Stimulated activated naive CD8-positive, alpha-beta T cell treated with anti-CD3 and anti-CD28 coated beads, Interleukin-15, amount 100 ng/mL, for 72 hours (primary cell): ENCODE results near the gene NEU1.
"Not testable (repeated sequence)": the region's sequence is repeated elsewhere in the genome, so short reads cannot be mapped to it uniquely, and the experiment has no call there.

Experiments used
- ATAC-seq: fragments of 150-1000 bp; cut with Tn5 transposase; 2 replicates; pipeline ENCODE4 v1.10.0; 2021; ENCODE audit warnings: mild to moderate bottlenecking, moderate library complexity
- DNase-seq, 2 donors: peaks; one replicate each; pipeline ENCODE4 v3.0.0; 2021 to 2022
- H3K27ac Mint-ChIP-seq, 2 donors: one replicate each; pipeline ENCODE4 v1.8.0; 2022; ENCODE audit warnings: mild to moderate bottlenecking in 2 of 2, mixed read lengths in 2 of 2, moderate library complexity in 2 of 2
- H3K27me3 Mint-ChIP-seq: one replicate; pipeline ENCODE4 v1.8.0; 2022; ENCODE audit warnings: mixed read lengths
- H3K4me1 Mint-ChIP-seq: one replicate; pipeline ENCODE4 v1.8.0; 2022; ENCODE audit warnings: mild to moderate bottlenecking, mixed read lengths
- H3K4me3 Mint-ChIP-seq, 2 donors: one replicate each; pipeline ENCODE4 v1.8.0; 2022; ENCODE audit warnings: mild to moderate bottlenecking in 2 of 2, mixed read lengths in 2 of 2, moderate library complexity in 1 of 2
- H3K9me3 Mint-ChIP-seq, 2 donors: one replicate each; pipeline ENCODE4 v1.8.0; 2022; ENCODE audit warnings: mixed read lengths in 2 of 2

Gene NEU1

DNA sequence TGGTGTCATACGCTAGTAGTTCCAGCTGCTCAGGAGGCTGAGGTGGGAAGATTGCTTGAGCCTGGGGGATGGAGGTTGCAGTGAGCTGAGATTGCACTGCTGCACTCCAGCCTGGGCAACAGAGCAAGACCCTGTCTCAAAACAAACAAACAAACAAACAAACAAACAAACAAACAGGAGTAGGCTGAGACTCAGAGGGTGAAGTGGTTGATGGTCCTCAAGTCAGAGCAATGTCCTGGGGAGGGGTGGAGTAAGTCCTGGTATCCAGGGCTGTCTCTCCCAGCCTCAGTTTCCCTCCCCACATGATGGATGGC is 6.0 kb upstream of the NEU1 start:
- not testable (repeated sequence) for DNase-seq, ATAC-seq, H3K27me3 Mint-ChIP-seq, H3K9me3 Mint-ChIP-seq, H3K27ac Mint-ChIP-seq, H3K4me3 Mint-ChIP-seq
- peaks cover 14% of the 10 kb centered on the region for H3K4me1 Mint-ChIP-seq

DNA sequence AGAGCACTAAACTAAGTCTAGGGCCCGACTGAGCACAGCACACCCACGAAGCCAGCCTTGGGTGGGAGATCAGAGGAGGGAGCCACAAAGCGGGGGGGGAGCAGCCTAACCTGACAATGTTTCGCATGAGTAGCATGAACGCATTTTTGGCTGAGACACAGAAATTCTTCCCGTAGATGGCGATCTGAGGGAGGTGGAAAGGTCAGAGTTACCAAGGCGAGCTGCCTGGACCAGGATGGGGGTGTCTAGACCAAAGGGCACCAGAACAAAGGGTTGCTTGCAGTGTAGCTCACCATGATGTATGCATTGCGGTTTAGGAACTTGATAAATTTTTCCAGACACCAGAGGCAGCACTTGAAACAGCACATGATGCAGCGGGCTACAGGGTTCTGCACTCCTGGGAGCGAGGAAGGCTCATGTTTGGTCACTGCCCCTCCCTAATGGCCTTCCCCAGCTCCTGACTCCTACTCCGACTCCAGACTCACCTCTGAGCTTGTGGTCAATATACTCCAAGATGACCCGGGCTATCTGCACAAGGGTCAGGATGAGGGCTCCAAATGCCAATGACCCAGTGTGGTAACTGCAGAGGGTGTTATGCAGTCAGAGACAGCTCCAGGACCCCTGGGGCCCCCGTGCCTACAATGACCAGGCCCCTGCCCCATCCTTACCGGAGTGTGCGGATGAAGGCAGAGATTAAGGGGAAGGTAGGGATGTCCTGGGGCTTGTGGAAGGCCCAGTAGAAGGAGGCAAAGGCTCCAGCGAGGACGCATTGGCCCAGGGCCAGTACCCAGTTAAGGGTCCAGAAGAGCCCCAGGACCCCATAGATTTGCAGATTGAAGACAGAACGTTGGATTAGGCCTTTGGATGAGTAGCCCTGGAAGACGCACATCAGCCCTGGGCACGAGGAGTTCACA is 2.8 kb upstream of the NEU1 start:
- H3K27ac Mint-ChIP-seq = peak overlapping the region in 1 of 2 donors; percentile 72
- no peak for ATAC-seq
- H3K4me1 Mint-ChIP-seq = peaks cover 34% of the 10 kb centered on the region
- no peaks in the 10 kb centered on the region for H3K9me3 Mint-ChIP-seq
- H3K4me3 Mint-ChIP-seq = no peak overlapping the region
- DNase-seq = no peak
- H3K27me3 Mint-ChIP-seq = no peaks in the 10 kb centered on the region

DNA sequence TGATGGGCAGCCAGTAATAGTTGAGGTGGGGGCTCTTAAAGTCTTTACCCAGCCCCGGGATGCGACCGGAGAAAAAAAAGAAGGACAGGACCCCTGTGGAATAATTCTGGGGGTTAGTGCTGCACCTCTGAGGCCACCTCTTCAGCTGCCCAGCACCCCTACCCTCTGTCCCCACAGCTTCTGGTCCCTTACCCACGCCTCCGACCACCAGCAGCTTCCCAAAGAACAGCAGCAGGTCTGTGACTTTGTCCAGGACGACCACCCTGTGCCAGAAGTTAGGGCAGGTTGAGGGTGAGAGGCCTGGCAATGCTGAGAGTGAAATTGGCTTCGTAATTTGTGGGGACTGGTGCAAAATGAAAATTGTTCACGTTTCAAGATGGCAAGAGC is 2.2 kb upstream of the NEU1 start:
- Mint-ChIP-seq H3K4me3 (no peak overlapping the region), H3K27ac (no peak overlapping the region), H3K27me3 (no peaks in the 10 kb centered on the region), H3K4me1 (peaks cover 34% of the 10 kb centered on the region), H3K9me3 (no peaks in the 10 kb centered on the region)
- ATAC-seq (no peak), DNase-seq (no peak)

DNA sequence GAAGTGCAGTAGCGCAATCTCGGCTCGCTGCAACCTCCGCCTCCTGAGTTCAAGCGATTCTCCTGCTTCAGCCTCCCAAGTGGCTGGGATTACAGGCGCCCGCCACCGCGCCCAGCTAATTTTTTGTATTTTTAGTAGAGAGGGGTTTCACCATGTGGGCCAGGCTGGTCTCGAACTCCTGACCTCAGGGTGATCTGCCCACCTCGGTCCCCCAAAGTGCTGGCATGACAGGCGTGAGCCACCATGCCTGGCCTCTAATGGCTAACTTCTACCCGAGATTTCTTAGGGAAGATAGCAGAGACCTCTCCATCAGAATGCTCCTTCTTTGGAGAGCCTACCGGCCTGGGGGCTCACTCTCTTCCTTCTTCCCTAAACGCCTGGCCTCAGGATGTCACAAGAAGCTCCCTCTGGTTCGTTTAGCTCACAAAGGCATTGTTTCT is 1.5 kb upstream of the NEU1 start:
- peaks cover 34% of the 10 kb centered on the region for H3K4me1 Mint-ChIP-seq
- peak overlapping the region; percentile 97 to 99 for H3K27ac Mint-ChIP-seq
- ATAC-seq, H3K9me3 Mint-ChIP-seq, H3K27me3 Mint-ChIP-seq, DNase-seq: not testable (repeated sequence)
- H3K4me3 Mint-ChIP-seq = peak overlapping the region; percentile 95 to 99

DNA sequence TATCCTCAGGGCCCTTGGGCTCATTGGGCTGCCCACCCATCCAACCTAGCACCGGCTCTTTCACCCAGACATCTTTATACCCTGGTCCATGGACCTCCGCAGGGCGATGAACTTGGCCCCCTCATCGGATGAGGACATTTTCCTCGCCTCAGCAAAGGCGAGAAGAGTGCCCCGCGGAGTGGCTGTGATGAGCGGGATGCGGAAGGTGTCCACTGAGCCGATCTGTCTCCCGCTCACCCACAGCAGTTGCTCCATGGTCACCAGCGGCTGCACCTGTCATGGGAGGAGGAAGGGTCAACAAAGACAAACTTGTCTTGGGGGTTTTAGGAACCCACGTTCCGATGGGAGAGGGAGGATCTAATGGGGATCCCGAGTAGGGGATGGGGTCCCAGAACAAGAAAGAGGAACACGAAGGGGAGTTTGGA is 690 bp downstream of the NEU1 start:
- no peaks in the 10 kb centered on the region for H3K9me3 Mint-ChIP-seq
- peaks cover 34% of the 10 kb centered on the region for H3K4me1 Mint-ChIP-seq
- ATAC-seq = no peak
- H3K27me3 Mint-ChIP-seq = no peaks in the 10 kb centered on the region
- H3K4me3 Mint-ChIP-seq = peak overlapping the region; percentile 95 to 99
- peak overlapping the region; percentile 97 to 99 for H3K27ac Mint-ChIP-seq
- DNase-seq = no peak

DNA sequence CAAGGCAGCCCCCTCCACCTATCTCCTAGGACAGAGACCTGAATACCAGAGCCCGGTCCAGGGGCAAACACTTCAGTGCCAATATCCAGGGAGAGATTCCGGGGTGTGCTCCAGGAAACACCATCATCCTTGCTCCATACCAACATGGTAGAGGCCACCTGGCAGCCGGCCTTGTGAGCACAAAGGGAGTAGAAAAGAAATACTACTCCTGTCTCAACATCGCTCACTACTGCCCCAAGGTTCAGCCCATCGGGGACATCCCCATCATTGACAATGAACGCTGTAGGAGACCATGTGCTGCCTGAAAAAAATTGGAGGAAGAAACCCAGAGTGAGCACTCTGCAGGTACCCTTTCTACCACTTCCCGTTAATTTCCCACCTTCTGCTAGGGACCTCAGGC is 1.5 kb downstream of the NEU1 start:
- H3K27me3 Mint-ChIP-seq = no peaks in the 10 kb centered on the region
- no peaks in the 10 kb centered on the region for H3K9me3 Mint-ChIP-seq
- peak overlapping the region in 1 of 2 donors; percentile 55 for H3K27ac Mint-ChIP-seq
- ATAC-seq (no peak), DNase-seq (no peak)
- H3K4me1 Mint-ChIP-seq = peaks cover 34% of the 10 kb centered on the region
- no peak overlapping the region for H3K4me3 Mint-ChIP-seq

DNA sequence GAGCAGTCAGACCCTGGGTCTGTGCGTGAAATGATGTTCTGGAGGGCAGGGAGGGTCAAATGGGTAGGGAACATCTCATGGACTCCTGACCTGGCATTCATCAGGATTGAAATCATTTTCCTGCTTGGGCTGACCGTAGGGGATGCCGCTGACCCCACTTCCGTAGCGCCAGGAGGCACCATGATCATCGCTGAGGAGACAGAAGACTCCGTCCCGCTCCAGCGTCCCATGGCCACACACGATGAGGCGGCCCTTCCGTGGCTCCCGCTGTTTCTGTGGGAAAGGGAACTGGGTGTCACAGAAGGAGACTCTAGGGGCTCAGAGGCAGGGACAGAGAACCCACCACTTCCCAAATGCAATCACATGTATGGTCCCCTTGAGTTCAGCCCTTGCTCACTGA is 2.3 kb downstream of the NEU1 start:
- Mint-ChIP-seq H3K4me3 (no peak overlapping the region), H3K4me1 (peaks cover 34% of the 10 kb centered on the region), H3K9me3 (no peaks in the 10 kb centered on the region), H3K27me3 (no peaks in the 10 kb centered on the region), H3K27ac (no peak overlapping the region)
- DNase-seq (no peak), ATAC-seq (no peak)

DNA sequence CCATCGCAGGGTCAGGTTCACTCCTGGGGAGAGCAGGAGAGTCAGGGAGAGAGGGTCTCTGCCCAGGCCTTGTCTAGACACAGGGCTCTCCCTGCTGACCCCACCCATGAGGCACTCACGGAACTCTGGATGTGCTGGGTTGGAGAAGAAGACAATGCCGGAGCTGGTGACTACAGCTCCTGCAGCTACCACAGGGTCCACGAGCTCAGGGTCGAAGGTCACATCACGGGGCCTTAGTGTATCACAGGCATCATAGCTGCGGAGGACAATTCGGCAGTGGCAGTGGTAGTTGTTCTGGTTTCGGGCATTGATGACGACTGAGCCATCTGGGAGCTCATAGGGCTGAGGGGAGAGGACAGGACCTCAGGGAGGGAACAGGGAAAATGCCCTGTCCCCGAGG is 2.7 kb downstream of the NEU1 start:
- H3K27me3 Mint-ChIP-seq = no peaks in the 10 kb centered on the region
- no peak overlapping the region for H3K27ac Mint-ChIP-seq
- ATAC-seq (no peak), DNase-seq (no peak)
- H3K4me1 Mint-ChIP-seq = peaks cover 30% of the 10 kb centered on the region
- no peaks in the 10 kb centered on the region for H3K9me3 Mint-ChIP-seq
- H3K4me3 Mint-ChIP-seq = no peak overlapping the region

DNA sequence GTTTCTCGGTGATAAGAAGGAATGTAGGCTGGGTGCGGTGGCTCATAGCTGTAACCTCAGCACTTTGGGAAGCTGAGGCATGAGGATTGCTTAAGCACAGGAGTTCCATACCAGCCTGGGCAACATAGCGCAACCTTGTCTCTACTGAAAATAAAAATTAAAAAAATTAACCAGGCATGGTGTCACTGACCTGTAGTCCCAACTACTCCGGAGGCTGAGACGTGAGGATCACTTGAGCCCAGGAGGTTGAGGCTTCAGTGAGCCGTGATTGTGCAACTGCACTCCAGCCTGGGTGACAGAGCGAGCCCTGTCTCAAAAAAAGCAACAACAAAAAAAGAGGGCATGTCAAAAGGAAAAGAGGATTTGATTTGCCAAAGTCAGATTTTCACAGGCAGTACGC is 3.9 kb downstream of the NEU1 start:
- Mint-ChIP-seq H3K4me3 (no peak overlapping the region), H3K9me3 (no peaks in the 10 kb centered on the region), H3K4me1 (peaks cover 20% of the 10 kb centered on the region), H3K27ac (no peak overlapping the region), H3K27me3 (no peaks in the 10 kb centered on the region)
- ATAC-seq (no peak), DNase-seq (no peak)

DNA sequence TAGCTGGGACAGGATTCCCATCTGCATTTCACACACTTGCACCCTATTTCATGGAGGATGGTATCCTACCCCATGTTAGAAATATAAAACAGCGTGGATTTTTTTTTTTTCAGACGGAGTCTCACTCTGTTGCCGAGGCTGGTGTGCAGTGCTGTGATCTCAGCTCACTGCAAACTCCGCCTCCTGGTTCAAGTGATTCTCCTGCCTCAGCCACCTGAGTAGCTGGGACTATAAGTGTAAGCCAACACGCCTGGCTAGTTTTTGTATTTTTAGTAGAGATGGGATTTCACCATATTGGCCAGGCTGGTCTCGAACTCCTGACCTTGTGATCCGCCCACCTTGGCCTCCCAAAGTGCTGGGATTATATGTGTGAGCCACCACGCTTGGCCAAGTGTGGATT is 4.8 kb downstream of the NEU1 start:
- not testable (repeated sequence) for H3K27me3 Mint-ChIP-seq, ATAC-seq, H3K4me3 Mint-ChIP-seq, DNase-seq, H3K9me3 Mint-ChIP-seq
- Mint-ChIP-seq H3K27ac (peak overlapping the region in 1 of 2 donors; percentile 24), H3K4me1 (peaks cover 18% of the 10 kb centered on the region)

DNA sequence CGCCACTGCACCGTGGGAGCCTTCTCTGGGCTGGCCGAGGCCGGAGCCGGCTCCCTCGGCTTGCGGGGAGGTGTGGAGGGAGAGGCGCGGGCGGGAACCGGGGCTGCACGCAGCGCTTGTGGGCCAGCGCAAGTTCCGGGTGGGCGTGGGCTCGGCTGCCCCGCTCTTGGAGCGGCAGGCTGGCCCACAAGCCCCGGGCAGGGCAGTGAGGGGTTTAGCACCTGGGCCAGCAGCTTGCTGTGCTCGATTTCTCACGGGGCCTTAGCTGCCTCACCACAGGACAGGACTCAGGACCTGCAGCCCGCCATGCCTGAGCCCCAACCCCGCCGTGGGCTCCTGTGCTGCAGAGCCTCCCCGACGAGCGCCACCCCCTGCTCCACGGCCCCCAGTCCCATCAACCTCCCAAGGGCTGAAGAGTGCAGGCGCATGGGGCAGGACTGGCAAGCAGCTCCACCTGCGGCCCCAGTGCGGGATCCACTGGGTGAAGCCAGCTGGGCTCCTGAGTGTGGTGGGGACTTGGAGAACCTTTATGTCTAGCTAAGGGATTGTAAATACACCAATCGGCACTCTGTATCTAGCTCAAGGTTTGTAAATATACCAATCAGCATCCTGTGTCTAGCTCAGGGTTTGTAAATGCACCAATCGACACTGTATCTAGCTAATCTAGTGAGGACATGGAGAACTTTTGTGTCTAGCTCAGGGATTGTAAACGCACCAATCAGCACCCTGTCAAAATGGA is 10.5 kb downstream of the NEU1 start:
- not testable (repeated sequence) for H3K27me3 Mint-ChIP-seq, H3K9me3 Mint-ChIP-seq, H3K4me3 Mint-ChIP-seq, H3K4me1 Mint-ChIP-seq, DNase-seq, ATAC-seq, H3K27ac Mint-ChIP-seq

DNA sequence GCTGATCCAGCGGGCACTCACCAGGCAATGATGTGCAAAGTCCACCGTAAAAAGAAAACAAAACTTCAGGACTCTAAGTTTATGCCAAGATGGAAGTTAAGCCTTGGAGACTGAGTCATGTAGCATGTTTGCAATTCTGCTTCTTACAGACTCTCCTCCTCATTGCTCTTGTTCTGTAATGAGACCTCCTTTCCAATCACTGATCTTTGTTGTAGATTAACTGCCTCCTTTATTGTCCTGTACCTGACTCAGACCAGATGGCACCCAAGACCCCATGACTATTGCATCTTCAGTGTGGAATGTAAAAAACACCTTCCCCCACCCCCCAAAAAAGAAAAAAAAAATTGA is 11.2 kb downstream of the NEU1 start:
- Mint-ChIP-seq H3K9me3 (no peaks in the 10 kb centered on the region), H3K27me3 (no peaks in the 10 kb centered on the region), H3K4me1 (no peaks in the 10 kb centered on the region), H3K4me3 (no peak overlapping the region), H3K27ac (no peak overlapping the region)
- ATAC-seq (no peak), DNase-seq (no peak)

DNA sequence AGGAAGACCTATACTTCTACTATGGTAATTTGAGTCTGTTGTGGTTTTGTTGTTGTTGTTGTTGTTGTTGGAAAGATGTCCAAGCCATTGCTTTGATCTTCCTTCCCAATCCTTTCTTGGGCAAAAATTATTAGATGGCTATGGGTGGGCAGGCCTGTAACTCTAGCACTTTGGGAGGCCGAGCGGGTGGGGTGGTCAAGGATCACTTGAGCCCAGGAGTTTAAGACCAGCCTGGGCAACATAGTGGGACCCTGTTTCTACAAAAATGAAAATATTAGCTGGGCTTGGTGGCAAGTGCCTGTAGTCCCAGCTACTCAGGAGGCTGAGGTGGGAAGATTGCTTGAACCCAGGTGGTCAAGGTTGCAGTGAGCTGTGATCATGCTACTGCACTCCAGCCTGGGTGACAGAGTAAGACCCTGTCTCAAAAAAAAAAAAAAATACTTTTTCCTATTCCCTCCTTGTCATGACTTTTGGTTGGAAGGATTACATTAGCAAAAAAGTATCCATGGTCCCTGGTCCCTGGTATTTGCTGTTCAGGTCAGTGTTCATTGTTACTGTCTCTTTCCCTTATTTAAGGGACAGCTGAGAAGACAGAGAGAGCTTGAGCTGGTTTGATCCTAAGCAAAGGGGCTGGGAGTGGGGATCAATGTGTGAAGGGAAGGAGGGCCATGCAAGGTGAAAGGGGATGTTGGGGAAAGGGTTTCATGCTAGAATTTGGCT is 11.7 kb downstream of the NEU1 start:
- H3K9me3 Mint-ChIP-seq = no peaks in the 10 kb centered on the region
- no peaks in the 10 kb centered on the region for H3K27me3 Mint-ChIP-seq
- DNase-seq = no peak
- peak overlapping the region in 1 of 2 donors; percentile 30 for H3K27ac Mint-ChIP-seq
- no peak for ATAC-seq
- no peak overlapping the region for H3K4me3 Mint-ChIP-seq
- H3K4me1 Mint-ChIP-seq = no peaks in the 10 kb centered on the region

DNA sequence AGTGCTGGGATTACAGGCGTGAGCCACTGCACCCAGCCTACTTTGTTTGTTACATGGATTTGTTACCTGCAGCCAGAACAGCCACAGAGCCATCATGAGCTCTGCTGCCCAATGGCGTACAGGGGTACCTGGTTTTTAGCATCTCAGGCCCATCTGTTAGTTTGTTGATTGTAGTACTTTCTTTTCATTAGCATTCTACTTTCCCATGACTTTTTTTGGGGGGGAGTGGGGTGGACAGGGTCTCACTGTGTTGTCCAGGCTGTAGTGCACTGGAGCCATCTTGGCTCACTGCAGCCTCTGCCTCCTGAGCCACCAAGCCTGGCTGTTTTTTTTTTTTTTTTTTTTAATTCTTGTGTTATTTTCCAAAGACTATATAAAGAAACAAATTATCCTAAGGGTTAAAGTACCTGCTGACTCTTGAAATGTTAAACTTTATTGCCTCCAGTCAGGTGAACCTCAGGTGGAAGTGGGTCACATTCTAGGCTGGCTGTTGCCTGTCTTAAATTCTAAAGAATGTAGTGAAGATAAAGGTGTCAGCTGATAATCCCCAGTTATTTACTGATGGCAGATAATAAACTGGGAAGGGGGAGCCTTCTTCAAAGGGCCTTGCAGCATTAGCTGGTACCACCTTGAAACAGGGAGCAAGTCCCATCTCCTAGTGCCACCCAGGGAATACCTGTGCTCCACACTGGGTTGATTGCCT is 15.2 kb downstream of the NEU1 start:
- no peaks in the 10 kb centered on the region for H3K4me1 Mint-ChIP-seq
- no peak for DNase-seq
- no peaks in the 10 kb centered on the region for H3K27me3 Mint-ChIP-seq
- H3K4me3 Mint-ChIP-seq = no peak overlapping the region
- H3K27ac Mint-ChIP-seq = peak overlapping the region in 1 of 2 donors; percentile 19
- no peak for ATAC-seq
- H3K9me3 Mint-ChIP-seq = no peaks in the 10 kb centered on the region

DNA sequence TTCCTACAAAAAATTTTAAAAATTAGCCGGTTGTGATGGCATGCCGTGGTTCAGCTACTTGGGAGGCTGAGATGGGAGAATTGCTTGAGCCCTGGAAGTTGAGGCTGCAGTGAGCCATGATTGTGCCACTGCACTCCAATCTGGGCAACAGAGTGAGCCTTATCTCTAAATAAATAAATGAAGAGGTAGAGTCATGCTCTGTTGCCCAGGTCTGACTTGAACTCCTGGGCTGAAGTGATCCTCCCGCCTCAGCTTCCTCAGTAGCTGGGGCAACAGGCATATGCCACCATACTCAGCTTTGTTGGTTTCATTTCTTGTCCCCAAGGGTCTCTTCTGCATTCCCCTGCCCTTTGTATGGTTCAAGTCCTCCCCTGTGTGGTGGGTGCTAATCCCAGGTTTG is 18.1 kb downstream of the NEU1 start:
- Mint-ChIP-seq H3K27ac (no peak overlapping the region), H3K27me3 (no peaks in the 10 kb centered on the region), H3K9me3 (no peaks in the 10 kb centered on the region), H3K4me3 (no peak overlapping the region), H3K4me1 (peaks cover 8% of the 10 kb centered on the region)
- ATAC-seq (no peak), DNase-seq (no peak)
